ENCODE results near the gene MARCHF7. TPM values are rescaled to one million over a fixed set of nuclear protein-coding genes. Genes with fewer than 3 reads are reported as not detected.
"Not testable (repeated sequence)": the region's sequence is repeated elsewhere in the genome, so short reads cannot be mapped to it uniquely, and the experiment has no call there.

The MARCHF7 gene
- total RNA-seq, 1 donor from 2014 or later, result 116 TPM

DNA sequence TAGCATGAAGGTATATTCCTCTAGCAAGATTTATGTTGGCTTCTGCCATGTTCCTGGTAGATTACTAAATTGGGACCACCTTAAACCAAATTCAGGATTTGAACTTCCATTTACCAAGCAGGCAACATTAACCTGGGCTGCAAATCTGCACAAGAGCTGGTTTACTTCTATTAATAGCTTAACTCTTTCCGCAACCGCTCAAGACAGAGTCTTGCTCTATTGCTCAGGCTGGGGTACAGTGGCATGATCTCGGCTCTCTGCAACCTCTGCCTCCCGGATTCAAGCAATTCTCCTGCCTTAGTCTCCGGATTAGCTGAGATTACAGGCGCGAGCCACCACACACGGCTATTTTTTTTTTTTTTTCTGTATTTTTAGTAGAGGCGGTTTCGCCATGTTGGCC, 8.4 kb downstream of the MARCHF7 start:
- Histone ChIP-seq H3K9me3 (no peaks in the 10 kb centered on the region), H3K27me3 (no peaks in the 10 kb centered on the region), H3K4me3 (no peak overlapping the region), H3K27ac (no peak overlapping the region), H3K36me3 (peaks cover 0 to 9% of the 10 kb centered on the region in 2 donors), H3K4me1 (peaks cover 75% of the 10 kb centered on the region)
- no peak for DNase-seq (ENCODE audit: extremely low spot score in 2 of 2)
- TF ChIP-seq POLR2AphosphoS5 (IDR thresholded peaks at IDR 0.05; ENCODE audit: insufficient read depth in 1 of 2, low read depth in 1 of 2), result no peak
- TF ChIP-seq POLR2A (IDR thresholded peaks at IDR 0.05), result no peak
- TF ChIP-seq, protein P1, sequence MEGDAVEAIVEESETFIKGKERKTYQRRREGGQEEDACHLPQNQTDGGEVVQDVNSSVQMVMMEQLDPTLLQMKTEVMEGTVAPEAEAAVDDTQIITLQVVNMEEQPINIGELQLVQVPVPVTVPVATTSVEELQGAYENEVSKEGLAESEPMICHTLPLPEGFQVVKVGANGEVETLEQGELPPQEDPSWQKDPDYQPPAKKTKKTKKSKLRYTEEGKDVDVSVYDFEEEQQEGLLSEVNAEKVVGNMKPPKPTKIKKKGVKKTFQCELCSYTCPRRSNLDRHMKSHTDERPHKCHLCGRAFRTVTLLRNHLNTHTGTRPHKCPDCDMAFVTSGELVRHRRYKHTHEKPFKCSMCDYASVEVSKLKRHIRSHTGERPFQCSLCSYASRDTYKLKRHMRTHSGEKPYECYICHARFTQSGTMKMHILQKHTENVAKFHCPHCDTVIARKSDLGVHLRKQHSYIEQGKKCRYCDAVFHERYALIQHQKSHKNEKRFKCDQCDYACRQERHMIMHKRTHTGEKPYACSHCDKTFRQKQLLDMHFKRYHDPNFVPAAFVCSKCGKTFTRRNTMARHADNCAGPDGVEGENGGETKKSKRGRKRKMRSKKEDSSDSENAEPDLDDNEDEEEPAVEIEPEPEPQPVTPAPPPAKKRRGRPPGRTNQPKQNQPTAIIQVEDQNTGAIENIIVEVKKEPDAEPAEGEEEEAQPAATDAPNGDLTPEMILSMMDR (IDR thresholded peaks at IDR 0.05), result no peak
- intact Hi-C loops (cut with DNase I), result no loop called here

DNA sequence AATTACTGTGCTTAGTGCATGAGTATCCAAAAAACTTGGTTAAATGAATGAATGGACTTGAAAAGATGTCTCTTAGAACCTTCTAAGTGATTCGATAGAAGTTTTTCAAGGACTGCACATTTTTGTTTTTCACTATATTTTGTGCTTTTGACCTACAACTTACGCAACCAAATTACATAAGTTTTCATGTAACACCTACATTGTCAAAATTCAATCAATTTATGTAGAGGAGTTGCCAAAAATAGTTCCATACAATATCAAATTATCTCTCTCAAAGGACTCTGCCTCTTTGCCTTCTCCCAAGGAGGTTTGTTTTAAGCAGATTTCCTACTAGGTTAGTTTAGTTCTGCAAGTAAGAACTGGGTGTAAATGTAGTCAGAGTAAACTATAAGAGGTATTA, 10.3 kb downstream of the MARCHF7 start:
- intact Hi-C loops (cut with DNase I), result no loop called here
- peaks cover 0 to 9% of the 10 kb centered on the region in 2 donors for H3K36me3 ChIP-seq

DNA sequence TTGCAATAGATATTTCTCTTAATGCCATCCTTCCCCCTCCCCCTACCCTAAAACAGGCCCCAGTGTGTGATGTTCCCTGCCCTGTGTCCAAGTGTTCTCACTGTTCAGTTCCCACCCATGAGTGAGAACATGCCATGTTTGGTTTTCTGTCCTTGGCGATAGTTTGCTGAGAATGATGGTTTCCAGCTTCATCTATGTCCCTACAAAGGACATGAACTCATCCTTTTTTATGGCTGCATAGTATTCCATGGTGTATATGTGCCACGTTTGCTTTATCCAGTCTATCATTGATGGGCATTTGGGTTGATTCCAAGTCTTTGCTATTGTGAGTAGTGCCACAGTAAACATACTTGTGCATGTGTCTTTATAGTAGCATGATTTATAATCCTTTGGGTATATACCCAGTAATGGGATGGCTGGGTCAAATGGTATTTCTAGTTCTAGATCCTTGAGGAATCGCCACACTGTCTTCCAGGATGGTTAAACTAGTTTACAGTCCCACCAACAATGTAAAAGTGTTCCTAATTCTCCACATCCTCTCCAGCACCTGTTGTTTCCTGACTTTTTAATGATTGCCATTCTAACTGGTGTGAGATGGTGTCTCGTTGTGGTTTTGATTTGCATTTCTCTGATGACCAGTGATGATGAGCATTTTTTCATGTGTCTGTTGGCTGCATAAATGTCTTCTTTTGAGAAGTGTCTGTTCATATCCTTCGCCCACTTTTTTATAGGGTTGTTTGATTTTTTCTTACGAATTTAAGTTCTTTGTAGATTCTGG, 12.7 kb downstream of the MARCHF7 start:
- H3K4me3 ChIP-seq; DNase-seq (ENCODE audit: extremely low spot score in 2 of 2); intact Hi-C loops (cut with DNase I); H3K9me3 ChIP-seq; H3K27me3 ChIP-seq; H3K27ac ChIP-seq: not testable (repeated sequence)
- peaks cover 59% of the 10 kb centered on the region for H3K4me1 ChIP-seq
- peaks cover 0 to 14% of the 10 kb centered on the region in 2 donors for H3K36me3 ChIP-seq

More for the DNA sequence above, 10.3 kb downstream of the MARCHF7 start:
- TF ChIP-seq, protein P1 (IDR thresholded peaks at IDR 0.05), result no peak
- TF ChIP-seq POLR2A (IDR thresholded peaks at IDR 0.05), result no peak
- no peak for TF ChIP-seq POLR2AphosphoS5 (IDR thresholded peaks at IDR 0.05; ENCODE audit: insufficient read depth in 1 of 2, low read depth in 1 of 2)
- Histone ChIP-seq H3K27ac (no peak overlapping the region), H3K4me3 (no peak overlapping the region), H3K9me3 (no peaks in the 10 kb centered on the region), H3K4me1 (peaks cover 63% of the 10 kb centered on the region), H3K27me3 (no peaks in the 10 kb centered on the region)
- no peak for DNase-seq (ENCODE audit: extremely low spot score in 2 of 2)

DNA sequence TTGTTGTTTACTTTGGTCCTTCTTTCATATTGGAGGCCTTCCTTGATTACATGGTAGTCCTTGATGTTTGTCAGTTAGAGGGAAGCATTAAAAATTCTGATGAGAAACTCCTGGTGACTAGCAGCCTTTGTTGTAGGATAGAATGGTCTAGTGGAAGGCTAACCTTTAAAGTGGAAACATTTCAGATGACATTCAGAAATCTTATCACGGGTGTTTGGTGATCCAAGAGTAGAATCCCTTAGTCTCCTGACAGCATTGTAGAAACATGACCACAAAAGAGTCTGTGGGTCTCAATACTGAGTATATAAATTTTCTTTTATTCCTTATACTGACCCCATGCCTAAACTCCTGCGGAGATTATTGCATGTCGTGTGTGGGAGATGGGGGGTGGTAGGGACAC, 13.4 kb downstream of the MARCHF7 start:
- no peak for DNase-seq (ENCODE audit: extremely low spot score in 2 of 2)
- TF ChIP-seq POLR2AphosphoS5 (IDR thresholded peaks at IDR 0.05; ENCODE audit: insufficient read depth in 1 of 2, low read depth in 1 of 2) (no peak), POLR2A (IDR thresholded peaks at IDR 0.05) (no peak)
- TF ChIP-seq, protein P1 (IDR thresholded peaks at IDR 0.05), result no peak
- H3K27me3 ChIP-seq, result no peaks in the 10 kb centered on the region
- intact Hi-C loops (cut with DNase I), result no loop called here
- H3K27ac ChIP-seq, result no peak overlapping the region
- peaks cover 0 to 16% of the 10 kb centered on the region in 2 donors for H3K36me3 ChIP-seq
- H3K4me3 ChIP-seq, result no peak overlapping the region
- H3K4me1 ChIP-seq, result peaks cover 52% of the 10 kb centered on the region
- no peaks in the 10 kb centered on the region for H3K9me3 ChIP-seq

DNA sequence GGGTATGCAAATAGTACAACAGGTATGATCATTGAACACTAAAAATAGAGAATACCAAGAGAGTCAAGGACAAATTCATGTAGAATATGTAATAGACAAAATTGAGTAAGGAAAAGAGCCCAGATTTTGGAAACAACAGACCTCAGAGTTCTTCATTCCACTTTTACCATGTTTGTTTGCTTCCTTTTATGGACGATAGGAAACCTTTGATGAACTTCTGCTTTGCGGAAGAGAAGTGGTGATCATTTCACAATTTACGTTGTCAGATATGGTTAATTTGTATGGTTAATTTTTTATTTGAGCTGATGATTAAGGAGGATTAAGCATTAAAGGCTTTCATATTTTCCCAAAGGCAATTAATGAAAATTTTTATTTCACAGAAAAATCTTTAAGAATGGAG, 16.3 kb downstream of the MARCHF7 start:
- H3K4me3 ChIP-seq, result no peak overlapping the region
- intact Hi-C loops (cut with DNase I), result no loop called here
- H3K27ac ChIP-seq, result no peak overlapping the region
- no peaks in the 10 kb centered on the region for H3K27me3 ChIP-seq
- TF ChIP-seq, protein P1 (IDR thresholded peaks at IDR 0.05), result no peak
- TF ChIP-seq POLR2A (IDR thresholded peaks at IDR 0.05) (no peak), POLR2AphosphoS5 (IDR thresholded peaks at IDR 0.05; ENCODE audit: insufficient read depth in 1 of 2, low read depth in 1 of 2) (no peak)
- peaks cover 22% of the 10 kb centered on the region for H3K4me1 ChIP-seq
- peaks cover 0 to 32% of the 10 kb centered on the region in 2 donors for H3K36me3 ChIP-seq
- no peaks in the 10 kb centered on the region for H3K9me3 ChIP-seq
- DNase-seq (ENCODE audit: extremely low spot score in 2 of 2), result no peak
